GM12872 (cell line): ENCODE measurements around the gene CLASP1.

Experiments
- TF ChIP-seq, protein P1 (sequence below): IDR thresholded peaks from 3 replicates; pipeline ENCODE4 v1.5.1; 2011; ENCODE audit warnings: low read depth, mild to moderate bottlenecking, low read length, moderate library complexity; ENCODE audit not compliant: insufficient read depth

CLASP1 gene

DNA sequence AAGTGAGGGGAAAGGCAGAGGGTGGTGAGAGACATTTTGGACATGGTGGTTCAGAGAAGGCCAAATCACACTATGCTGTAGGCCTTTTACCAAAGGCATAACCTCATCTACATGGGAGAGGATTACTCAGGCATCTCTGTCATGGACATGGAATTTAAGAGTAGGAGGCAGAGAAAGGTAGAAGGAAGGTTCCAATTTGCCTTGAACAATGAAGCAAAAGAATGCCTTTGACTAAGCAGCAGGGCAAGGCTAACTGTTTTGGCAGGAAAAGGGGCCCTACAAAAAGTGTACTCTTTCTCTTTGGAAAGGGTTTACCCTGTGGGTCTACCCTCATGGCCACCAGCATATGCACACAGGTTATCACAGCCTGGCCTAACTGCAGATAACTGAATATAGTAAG, 164.2 kb downstream of the CLASP1 start:
- TF ChIP-seq, protein P1, sequence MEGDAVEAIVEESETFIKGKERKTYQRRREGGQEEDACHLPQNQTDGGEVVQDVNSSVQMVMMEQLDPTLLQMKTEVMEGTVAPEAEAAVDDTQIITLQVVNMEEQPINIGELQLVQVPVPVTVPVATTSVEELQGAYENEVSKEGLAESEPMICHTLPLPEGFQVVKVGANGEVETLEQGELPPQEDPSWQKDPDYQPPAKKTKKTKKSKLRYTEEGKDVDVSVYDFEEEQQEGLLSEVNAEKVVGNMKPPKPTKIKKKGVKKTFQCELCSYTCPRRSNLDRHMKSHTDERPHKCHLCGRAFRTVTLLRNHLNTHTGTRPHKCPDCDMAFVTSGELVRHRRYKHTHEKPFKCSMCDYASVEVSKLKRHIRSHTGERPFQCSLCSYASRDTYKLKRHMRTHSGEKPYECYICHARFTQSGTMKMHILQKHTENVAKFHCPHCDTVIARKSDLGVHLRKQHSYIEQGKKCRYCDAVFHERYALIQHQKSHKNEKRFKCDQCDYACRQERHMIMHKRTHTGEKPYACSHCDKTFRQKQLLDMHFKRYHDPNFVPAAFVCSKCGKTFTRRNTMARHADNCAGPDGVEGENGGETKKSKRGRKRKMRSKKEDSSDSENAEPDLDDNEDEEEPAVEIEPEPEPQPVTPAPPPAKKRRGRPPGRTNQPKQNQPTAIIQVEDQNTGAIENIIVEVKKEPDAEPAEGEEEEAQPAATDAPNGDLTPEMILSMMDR: no peak

- TF ChIP-seq, protein P1: no peak
These were observed 165.4 kb downstream of the CLASP1 start for GRCh38 chr2:121483846-121484245.

GRCh38 chr2:121483021-121483420, 166.2 kb downstream of the CLASP1 start:
- TF ChIP-seq, protein P1: no peak

DNA sequence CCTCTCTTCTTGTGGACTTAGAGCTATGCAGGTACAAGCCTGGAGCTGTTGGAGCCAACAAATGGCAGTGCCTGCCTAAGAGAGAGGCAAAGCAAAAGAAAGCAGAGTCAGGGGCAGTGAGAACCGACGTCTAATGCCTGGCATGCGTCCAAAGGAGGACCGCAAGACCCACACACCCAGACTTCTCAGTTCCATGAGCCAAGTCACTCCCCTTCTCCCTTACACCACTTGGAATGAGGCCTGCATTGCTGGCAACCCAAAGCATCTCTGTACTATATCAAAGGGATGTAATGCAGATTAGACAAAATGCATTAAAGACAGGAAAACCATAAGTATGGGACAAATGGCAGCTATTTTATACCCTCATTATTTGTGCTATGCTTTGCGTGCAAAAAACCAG, 168.4 kb downstream of the CLASP1 start:
- TF ChIP-seq, protein P1: no peak

- TF ChIP-seq, protein P1: 0 out of 3 replicates have a peak, but pooled peaks have one; percentile 16
These were observed 169.3 kb downstream of the CLASP1 start for GRCh38 chr2:121479882-121480522.

GRCh38 chr2:121478996-121479745, 170.1 kb downstream of the CLASP1 start:
- TF ChIP-seq, protein P1: no peak

- TF ChIP-seq, protein P1: no peak
These were observed 172.6 kb downstream of the CLASP1 start for GRCh38 chr2:121476684-121477083.
